Neural cell (in vitro differentiated cells): ENCODE data around the gene LDAH. TPM values are rescaled to one million over a fixed set of nuclear protein-coding genes. Genes with fewer than 3 reads are reported as not detected.

Experiments
- H2AFZ ChIP-seq: fragments of 200-600, 300-800 bp; sonication (generic), shearing (Covaris generic); 2 replicates; pipeline ENCODE4 v1.6.0; 2014; ENCODE audit warnings: low read depth, mild to moderate bottlenecking, antibody characterized with exemption, low read length, moderate library complexity
- H3F3A ChIP-seq: fragments of 200-600 bp; shearing (Covaris generic); 2 replicates; pipeline ENCODE4 v1.6.1; 2016; ENCODE audit warnings: mild to moderate bottlenecking, moderate library complexity, mixed read lengths, antibody characterized with exemption, low read length; ENCODE audit not compliant: insufficient read depth, poor library complexity, severe bottlenecking
- H3K27ac ChIP-seq: fragments of 200-600, 300-800 bp; sonication (generic), shearing (Covaris generic); 2 replicates; pipeline ENCODE4 v1.5.1; 2014; ENCODE audit warnings: mild to moderate bottlenecking, low read length, moderate library complexity
- H3K27me3 ChIP-seq: fragments of 300-800, 200-600 bp; sonication (generic), shearing (Covaris generic); 2 replicates; pipeline ENCODE4 v1.6.0; 2014; ENCODE audit warnings: mild to moderate bottlenecking, low read depth, low read length, moderate library complexity; ENCODE audit not compliant: insufficient read depth
- H3K36me3 ChIP-seq: fragments of 300-800, 200-600 bp; sonication (generic), shearing (Covaris generic); 2 replicates; pipeline ENCODE4 v1.5.1; 2014; ENCODE audit warnings: mild to moderate bottlenecking, antibody characterized with exemption, low read length, moderate library complexity; ENCODE audit not compliant: insufficient read depth
- H3K4me2 ChIP-seq: fragments of 300-800, 200-600 bp; sonication (generic), shearing (Covaris generic); 2 replicates; pipeline ENCODE4 v1.6.0; 2014; ENCODE audit warnings: mild to moderate bottlenecking, low read length
- H3K4me3 ChIP-seq: fragments of 300-800, 200-600 bp; sonication (generic), shearing (Covaris generic); 2 replicates; pipeline ENCODE4 v1.5.1; 2014; ENCODE audit warnings: mild to moderate bottlenecking, low read length, moderate library complexity
- H3K79me2 ChIP-seq: fragments of 200-600 bp; shearing (Covaris generic); replicated peaks from 2 replicates; pipeline ENCODE4 v1.6.0; 2014; ENCODE audit warnings: mild to moderate bottlenecking, low read length, moderate library complexity; ENCODE audit not compliant: insufficient read depth
- H3K9ac ChIP-seq: fragments of 300-800, 200-600 bp; sonication (generic), shearing (Covaris generic); 2 replicates; pipeline ENCODE4 v1.6.1; 2016; ENCODE audit warnings: mild to moderate bottlenecking, low read length, mixed read lengths
- H3K9me2 ChIP-seq: fragments of 200-600 bp; shearing (Covaris generic); 2 replicates; pipeline ENCODE4 v1.6.1; 2016; ENCODE audit warnings: mild to moderate bottlenecking, low read length, mixed read lengths; ENCODE audit not compliant: insufficient read depth
- H3K9me3 ChIP-seq: fragments of 200-600, 300-800 bp; sonication (generic), shearing (Covaris generic); 2 replicates; pipeline ENCODE4 v1.6.1; 2016; ENCODE audit warnings: mild to moderate bottlenecking, mixed run types, low read length, moderate library complexity, mixed read lengths
- H4K20me1 ChIP-seq: fragments of 200-600 bp; shearing (Covaris generic); 2 replicates; pipeline ENCODE4 v1.6.1; 2016; ENCODE audit warnings: mild to moderate bottlenecking, mixed run types; ENCODE audit not compliant: insufficient read depth
- CTCF ChIP-seq: fragments of 450-650 bp; IDR thresholded peaks from 2 replicates; pipeline ENCODE4 v1.5.1; 2014; ENCODE audit warnings: antibody characterized with exemption, mild to moderate bottlenecking, moderate library complexity; ENCODE audit not compliant: poor library complexity, severe bottlenecking
- EP300 ChIP-seq: fragments of 450-650 bp; conservative IDR thresholded peaks from 2 replicates; pipeline ENCODE4 v1.6.1; 2014; ENCODE audit warnings: antibody characterized with exemption, mild to moderate bottlenecking, moderate library complexity; ENCODE audit not compliant: poor library complexity, severe bottlenecking
- EZH2 ChIP-seq: fragments of 200-600, 300-800 bp; shearing (Covaris generic), sonication (generic); IDR thresholded peaks from 2 replicates; pipeline ENCODE4 v1.6.1; 2014; ENCODE audit warnings: antibody characterized with exemption, low read length, borderline replicate concordance, mild to moderate bottlenecking; ENCODE audit not compliant: insufficient read depth, poor library complexity, severe bottlenecking
- MXI1 ChIP-seq: fragments of 450-650 bp; conservative IDR thresholded peaks from 2 replicates; pipeline ENCODE4 v1.6.1; 2014; ENCODE audit warnings: antibody characterized with exemption, mild to moderate bottlenecking; ENCODE audit not compliant: poor library complexity, severe bottlenecking
- RAD21 ChIP-seq: fragments of 450-650 bp; conservative IDR thresholded peaks from 2 replicates; pipeline ENCODE4 v1.6.1; 2014; ENCODE audit warnings: antibody characterized with exemption, mild to moderate bottlenecking, moderate library complexity
- REST ChIP-seq: IDR thresholded peaks from 2 replicates; pipeline ENCODE4 v1.6.1; 2012; ENCODE audit warnings: borderline replicate concordance
- SMC3 ChIP-seq: fragments of 450-650 bp; conservative IDR thresholded peaks from 2 replicates; pipeline ENCODE4 v1.6.1; 2014; ENCODE audit warnings: antibody characterized with exemption, mild to moderate bottlenecking, moderate library complexity; ENCODE audit not compliant: poor library complexity
- TAF1 ChIP-seq: IDR thresholded peaks from 2 replicates; pipeline ENCODE4 v1.6.1; 2012; ENCODE audit warnings: low read depth
- polyA plus RNA-seq: library from polyadenylated mRNA; depleted of rRNA; stranded (reverse); fragments of >200 nt; gene quantifications from 2 replicates; pipeline ENCODE4 v1.2.3, GENCODE V29; 2014

LDAH gene
- polyA plus RNA-seq, 1 donor from 2014 or later = 44.1 TPM

DNA sequence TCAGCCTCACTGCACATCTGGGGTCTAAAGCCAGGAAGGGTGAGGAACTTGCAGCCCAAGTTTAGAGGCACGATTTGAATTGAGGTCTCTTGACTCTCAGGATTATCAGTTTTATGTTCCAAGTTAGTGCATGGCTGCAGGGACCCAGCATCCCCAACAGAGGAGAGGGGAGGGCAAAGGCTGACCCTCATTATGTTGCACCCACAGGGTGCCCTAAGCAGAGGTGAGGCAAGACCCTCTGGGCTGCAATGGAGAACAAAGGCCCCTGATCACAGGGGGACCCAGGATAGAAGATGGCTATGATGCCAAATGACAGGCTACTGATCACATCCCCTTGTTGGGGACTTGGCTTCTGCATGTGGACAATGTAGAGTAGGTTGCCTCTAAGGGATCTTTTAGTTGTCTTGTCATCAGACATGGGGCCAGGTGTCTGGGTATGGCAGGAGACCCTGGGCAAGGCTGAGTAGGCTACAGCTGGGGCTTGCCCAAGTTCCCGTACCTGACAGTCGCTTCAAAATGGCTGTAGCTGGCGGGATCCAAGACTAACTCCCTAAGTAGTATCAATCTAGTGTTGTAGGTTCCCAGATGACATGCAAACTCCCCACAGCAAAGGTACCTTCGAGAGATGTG lies 160.5 kb downstream of the LDAH start:
- no peaks in the 10 kb centered on the region for H3K9me2 ChIP-seq
- H3K27me3 ChIP-seq = peaks cover 72% of the 10 kb centered on the region
- no peaks in the 10 kb centered on the region for H3K9me3 ChIP-seq
- H4K20me1 ChIP-seq = no peaks in the 10 kb centered on the region
- H2AFZ ChIP-seq = no peak overlapping the region
- no peak for TF ChIP-seq RAD21
- no peak for TF ChIP-seq EP300
- no peak for TF ChIP-seq TAF1
- TF ChIP-seq EZH2 = no peak
- TF ChIP-seq MXI1 = no peak
- TF ChIP-seq REST = no peak
- H3K27ac ChIP-seq = no peak overlapping the region
- H3K4me3 ChIP-seq = no peak overlapping the region
- no peak overlapping the region for H3K4me2 ChIP-seq
- no peaks in the 10 kb centered on the region for H3F3A ChIP-seq
- H3K79me2 ChIP-seq = no peaks in the 10 kb centered on the region
- H3K9ac ChIP-seq = no peak overlapping the region
- H3K36me3 ChIP-seq = no peaks in the 10 kb centered on the region

DNA sequence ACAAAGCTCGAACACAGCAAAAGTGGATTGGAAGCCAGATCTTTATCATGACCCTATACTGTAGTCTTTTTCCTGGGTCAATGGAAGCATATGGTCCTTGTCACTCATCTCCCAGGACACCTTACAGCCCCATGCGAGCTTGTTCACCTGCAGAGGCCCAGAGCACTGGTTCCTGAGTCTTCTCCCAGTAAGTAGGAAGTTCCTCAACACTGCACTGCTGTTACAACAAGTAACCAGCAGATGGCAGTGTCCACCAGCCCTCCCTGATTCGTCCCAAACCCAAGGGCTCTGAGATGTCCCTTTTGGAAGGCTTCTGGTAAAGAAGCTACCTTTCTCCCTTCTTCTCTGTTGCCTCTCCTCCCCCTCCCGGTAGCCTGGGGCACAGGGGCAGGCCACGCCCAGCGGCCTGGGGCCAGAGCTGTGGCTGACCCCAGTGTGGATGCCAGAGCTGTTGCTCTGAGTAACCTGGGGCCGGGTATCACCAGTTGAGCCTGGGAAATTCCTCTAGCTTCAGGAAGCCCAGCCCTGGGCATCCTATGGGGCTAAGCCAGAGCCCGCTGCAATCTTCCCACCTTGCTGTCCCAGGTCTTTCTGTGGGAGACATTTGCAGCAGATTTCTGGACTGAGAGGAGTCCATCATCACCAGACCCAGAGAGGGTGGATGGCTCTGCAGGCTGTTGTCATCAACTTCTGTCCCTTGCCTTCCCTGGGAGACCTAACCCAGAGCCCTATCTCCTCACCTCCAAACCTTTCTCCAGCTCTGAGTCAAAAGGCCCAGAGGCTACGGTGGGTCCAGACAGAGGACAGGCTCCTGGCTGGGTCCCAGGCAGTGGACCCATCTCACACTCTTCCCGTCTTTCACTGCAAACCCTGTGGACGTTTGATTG lies 161.2 kb downstream of the LDAH start:
- no peaks in the 10 kb centered on the region for H3K79me2 ChIP-seq
- no peaks in the 10 kb centered on the region for H3K9me2 ChIP-seq
- TF ChIP-seq CTCF (peak; percentile 95), MXI1 (no peak), SMC3 (peak; percentile 96), RAD21 (peak; percentile 96), EZH2 (no peak), EP300 (no peak), REST (no peak), TAF1 (no peak)
- H3F3A ChIP-seq = no peaks in the 10 kb centered on the region
- H3K4me3 ChIP-seq = no peak overlapping the region
- H3K9me3 ChIP-seq = no peaks in the 10 kb centered on the region
- no peak overlapping the region for H2AFZ ChIP-seq
- no peak overlapping the region for H3K27ac ChIP-seq
- H3K4me2 ChIP-seq = no peak overlapping the region
- H3K27me3 ChIP-seq = peaks cover 68% of the 10 kb centered on the region
- no peak overlapping the region for H3K9ac ChIP-seq
- H4K20me1 ChIP-seq = no peaks in the 10 kb centered on the region
- no peaks in the 10 kb centered on the region for H3K36me3 ChIP-seq
